ENCODE measurements around the gene SLC13A2.

SLC13A2 gene

DNA sequence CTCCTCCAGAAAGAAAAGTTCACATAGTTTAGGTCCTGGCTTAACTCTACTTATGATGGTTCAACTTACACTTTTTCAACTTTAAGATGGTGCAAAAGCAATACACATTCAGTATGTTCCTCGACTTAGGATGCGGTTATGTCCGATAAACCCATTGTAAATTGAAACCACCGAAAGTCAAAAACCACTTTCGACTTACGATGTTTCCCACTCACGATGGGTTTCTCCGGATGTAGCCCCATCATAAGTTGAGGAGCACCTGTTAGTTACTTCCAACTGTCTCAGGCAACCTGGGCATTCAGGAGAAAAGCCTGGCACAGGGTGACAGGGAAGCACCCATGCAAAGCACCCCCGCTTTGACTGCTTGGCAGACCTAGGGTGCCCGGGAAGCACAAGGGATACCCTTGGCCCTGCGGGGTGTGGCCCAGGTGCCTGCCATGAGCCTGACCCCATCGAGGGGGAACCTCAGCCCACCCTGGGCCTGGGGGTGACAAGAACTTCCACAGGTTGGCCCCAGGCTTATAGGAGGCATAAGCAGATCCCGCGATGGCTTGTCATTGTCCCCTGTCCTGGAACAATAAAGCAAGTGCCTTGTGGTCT, 65.0 kb downstream of the SLC13A2 start:
- Mint-ChIP-seq H3K9me3 (no peaks in the 10 kb centered on the region), H3K4me3 (no peak overlapping the region), H3K27me3 (no peaks in the 10 kb centered on the region), H3K36me3 (ENCODE audit: low read depth) (no peaks in the 10 kb centered on the region), H3K27ac (no peak overlapping the region), H3K4me1 (no peaks in the 10 kb centered on the region)
- no peak for DNase-seq
- ATAC-seq = no peak

DNA sequence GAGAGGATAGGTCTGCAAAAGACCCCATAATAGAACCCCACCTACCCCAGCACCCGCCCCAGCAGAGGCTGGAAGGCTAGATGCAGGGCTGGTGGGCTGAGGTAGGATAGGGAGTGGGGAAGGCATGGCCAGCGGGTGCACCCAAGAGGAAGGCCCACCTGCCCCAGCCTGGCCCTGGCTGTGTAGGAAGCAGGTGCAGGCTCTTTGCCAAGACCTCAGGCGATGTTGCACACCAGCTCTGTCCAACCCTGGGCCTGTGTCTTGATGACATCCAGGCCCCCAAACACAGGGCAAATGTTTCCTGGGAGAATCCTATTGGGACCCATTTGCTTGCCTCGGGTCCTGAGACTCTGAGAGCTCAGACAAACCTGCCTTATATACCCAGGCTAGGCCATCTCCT, 66.8 kb downstream of the SLC13A2 start:
- Mint-ChIP-seq H3K9me3 (no peaks in the 10 kb centered on the region), H3K36me3 (ENCODE audit: low read depth) (no peaks in the 10 kb centered on the region), H3K4me1 (no peaks in the 10 kb centered on the region), H3K4me3 (no peak overlapping the region), H3K27me3 (no peaks in the 10 kb centered on the region), H3K27ac (no peak overlapping the region)
- ATAC-seq (no peak), DNase-seq (no peak)

DNA sequence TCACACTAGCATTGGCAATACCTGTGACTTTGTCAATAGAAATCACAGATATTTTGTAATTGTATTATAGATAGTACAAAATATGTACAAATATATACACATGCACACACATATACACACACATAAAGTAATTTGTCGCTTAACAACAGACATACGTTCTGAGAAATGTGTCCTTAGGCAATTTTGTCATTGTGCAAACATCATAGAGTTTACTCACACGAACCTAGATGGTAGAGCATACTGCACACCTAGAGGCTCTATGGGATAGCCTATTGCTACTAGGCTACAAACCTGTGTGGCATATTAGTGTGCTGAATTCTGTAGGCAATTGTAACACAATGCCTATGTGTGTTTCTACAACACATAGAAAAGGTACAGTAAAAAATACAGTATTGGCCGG, 68.0 kb downstream of the SLC13A2 start:
- no peaks in the 10 kb centered on the region for H3K36me3 Mint-ChIP-seq (ENCODE audit: low read depth)
- ATAC-seq (no peak), DNase-seq (no peak)
- H3K27me3 Mint-ChIP-seq = no peaks in the 10 kb centered on the region
- H3K4me3 Mint-ChIP-seq = no peak overlapping the region
- H3K4me1 Mint-ChIP-seq = no peaks in the 10 kb centered on the region
- H3K9me3 Mint-ChIP-seq = no peaks in the 10 kb centered on the region
- no peak overlapping the region for H3K27ac Mint-ChIP-seq

DNA sequence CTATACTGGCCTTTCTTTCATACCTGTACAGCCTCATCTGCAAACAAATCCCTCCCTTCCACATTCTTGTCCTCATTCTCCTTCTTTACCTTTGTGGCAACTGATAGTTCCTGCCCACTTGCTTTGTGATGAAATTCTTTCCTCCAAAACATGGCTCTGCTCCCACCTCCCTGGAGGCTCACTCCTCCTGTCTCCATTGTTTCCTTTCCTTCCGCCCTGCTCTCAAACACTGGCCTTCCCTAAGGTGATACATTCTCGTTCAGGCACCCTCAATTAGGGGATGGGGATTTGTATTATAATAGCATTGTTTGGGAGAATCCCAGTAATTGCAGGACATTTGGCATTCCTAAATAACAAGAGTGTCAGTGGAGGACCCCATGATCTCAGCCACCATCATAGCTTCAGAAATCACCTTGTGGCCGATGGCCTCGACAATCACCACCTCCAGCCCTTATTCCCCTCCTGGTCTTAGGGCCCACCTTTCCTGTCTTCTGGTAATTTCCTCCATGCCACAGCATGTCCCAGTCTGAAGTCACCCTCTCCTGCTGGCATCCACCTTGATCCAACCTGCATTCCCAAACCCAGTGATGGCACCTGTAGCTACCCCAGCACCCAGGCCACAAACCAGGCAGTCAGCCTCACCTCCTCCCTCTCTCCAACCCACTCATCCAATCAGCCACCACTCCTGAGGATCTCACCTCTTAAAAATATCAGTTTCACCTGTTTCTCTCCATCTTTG, 71.1 kb downstream of the SLC13A2 start:
- Mint-ChIP-seq H3K27ac (no peak overlapping the region), H3K9me3 (no peaks in the 10 kb centered on the region), H3K4me3 (no peak overlapping the region), H3K27me3 (no peaks in the 10 kb centered on the region), H3K4me1 (peaks cover 20% of the 10 kb centered on the region), H3K36me3 (ENCODE audit: low read depth) (peaks cover 3% of the 10 kb centered on the region)
- DNase-seq (no peak), ATAC-seq (no peak)

DNA sequence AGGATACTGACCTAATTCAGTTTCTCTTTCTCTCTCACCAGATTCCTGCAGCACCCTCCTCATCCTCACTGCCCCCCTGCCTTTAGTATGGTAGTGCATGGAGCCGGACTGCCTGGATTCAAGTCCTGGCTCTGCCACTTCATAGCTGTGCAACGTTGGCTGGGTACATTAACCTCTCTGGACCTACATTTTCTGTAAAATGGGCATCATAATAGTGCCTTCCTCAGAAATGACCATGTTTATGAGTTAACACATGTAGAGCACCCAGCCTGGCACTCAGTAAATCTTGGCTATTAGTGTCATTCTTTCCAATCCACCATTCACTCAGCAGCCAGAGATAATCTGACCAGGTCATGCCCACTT, 71.7 kb downstream of the SLC13A2 start:
- Mint-ChIP-seq H3K27me3 (no peaks in the 10 kb centered on the region), H3K27ac (no peak overlapping the region), H3K4me3 (no peak overlapping the region), H3K36me3 (ENCODE audit: low read depth) (peaks cover 3% of the 10 kb centered on the region), H3K4me1 (peaks cover 25% of the 10 kb centered on the region), H3K9me3 (no peaks in the 10 kb centered on the region)
- DNase-seq (no peak), ATAC-seq (no peak)

DNA sequence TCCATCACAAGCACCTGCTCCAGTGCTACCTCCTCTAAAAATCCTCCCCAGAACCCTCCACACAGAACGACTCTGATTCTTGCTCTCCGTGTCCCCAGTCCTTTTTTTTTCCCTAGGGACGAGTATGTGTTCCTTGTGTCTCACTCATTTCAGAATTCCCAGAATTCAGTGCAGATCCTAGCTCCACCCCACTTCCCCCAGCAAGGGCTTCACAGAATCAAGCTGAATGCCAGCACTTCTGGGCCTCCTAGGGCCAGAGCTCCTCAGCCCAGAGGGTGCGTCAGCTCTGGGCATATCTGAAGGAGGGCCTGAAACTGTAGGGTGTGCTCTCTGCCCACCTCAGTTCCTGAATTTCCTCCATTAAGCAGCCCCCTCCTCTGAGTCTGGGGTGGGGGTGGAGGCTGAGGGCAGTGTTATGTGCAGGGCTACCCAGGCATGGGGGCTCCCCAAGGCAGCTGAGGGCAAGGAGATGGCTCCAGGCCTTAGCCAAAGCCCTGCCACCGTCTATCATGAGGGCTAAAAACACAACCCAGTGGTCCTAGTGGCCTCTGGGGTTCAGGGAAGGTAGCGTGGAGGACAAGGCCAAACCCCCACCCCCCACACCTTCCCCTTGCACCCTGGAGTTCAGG, 72.5 kb downstream of the SLC13A2 start:
- ATAC-seq (no peak), DNase-seq (no peak)
- no peak overlapping the region for H3K27ac Mint-ChIP-seq

DNA sequence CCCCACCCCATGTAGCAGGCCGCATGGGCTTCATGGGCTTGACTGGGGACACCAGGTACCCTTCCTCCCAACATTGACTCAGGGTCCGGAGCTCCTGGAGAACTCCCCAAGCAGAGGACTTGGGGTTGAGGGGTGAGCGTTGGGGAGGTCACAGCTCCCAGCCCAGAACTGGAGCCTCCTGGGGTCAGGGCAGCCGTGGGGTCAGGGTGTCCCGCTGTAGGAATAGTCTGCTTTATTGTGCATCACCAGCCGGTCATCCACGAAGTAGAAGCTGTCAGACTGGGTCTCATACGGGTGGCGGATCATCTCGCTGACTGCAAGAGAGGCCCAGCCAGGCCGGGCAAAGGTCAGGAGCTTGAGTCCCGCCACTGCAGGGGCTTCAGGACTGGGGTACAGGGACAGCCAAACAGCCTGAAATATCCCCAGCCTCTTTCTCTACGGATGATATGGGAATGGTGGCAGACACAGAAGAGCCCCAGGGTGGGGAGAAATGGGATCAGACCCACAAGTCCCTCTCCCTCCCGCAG, 73.7 kb downstream of the SLC13A2 start:
- Mint-ChIP-seq H3K9me3 (no peaks in the 10 kb centered on the region), H3K27ac (no peak overlapping the region), H3K36me3 (ENCODE audit: low read depth) (peaks cover 3% of the 10 kb centered on the region), H3K4me1 (peaks cover 43% of the 10 kb centered on the region), H3K27me3 (no peaks in the 10 kb centered on the region), H3K4me3 (no peak overlapping the region)
- ATAC-seq (no peak), DNase-seq (no peak)

More for the DNA sequence above, 72.5 kb downstream of the SLC13A2 start:
- Mint-ChIP-seq H3K9me3 (no peaks in the 10 kb centered on the region), H3K4me3 (no peak overlapping the region), H3K27me3 (no peaks in the 10 kb centered on the region), H3K4me1 (peaks cover 33% of the 10 kb centered on the region), H3K36me3 (ENCODE audit: low read depth) (peaks cover 3% of the 10 kb centered on the region)

Measured in activated naive CD8-positive, alpha-beta T cell treated with anti-CD3 and anti-CD28 coated beads, Interleukin-2, amount 50 U/mL, for 24 hours (primary cell).